RPMI7951 (cell line): ENCODE results near the gene TDRD12. TPM values are rescaled to one million over a fixed set of nuclear protein-coding genes. Genes with fewer than 3 reads are reported as not detected.

Source experiments
- DNase-seq: peaks from one replicate; pipeline ENCODE4 v3.0.0-alpha.2; 2012; ENCODE audit warnings: low read depth
- total RNA-seq: library from RNA; depleted of rRNA; stranded (reverse); fragments of >200 nt; shearing (Covaris generic); gene quantifications from 2 replicates; pipeline ENCODE4 v1.2.3, GENCODE V29; 2014; rRNA removed

The TDRD12 gene
- total RNA-seq = not detected in 2 replicates

DNA sequence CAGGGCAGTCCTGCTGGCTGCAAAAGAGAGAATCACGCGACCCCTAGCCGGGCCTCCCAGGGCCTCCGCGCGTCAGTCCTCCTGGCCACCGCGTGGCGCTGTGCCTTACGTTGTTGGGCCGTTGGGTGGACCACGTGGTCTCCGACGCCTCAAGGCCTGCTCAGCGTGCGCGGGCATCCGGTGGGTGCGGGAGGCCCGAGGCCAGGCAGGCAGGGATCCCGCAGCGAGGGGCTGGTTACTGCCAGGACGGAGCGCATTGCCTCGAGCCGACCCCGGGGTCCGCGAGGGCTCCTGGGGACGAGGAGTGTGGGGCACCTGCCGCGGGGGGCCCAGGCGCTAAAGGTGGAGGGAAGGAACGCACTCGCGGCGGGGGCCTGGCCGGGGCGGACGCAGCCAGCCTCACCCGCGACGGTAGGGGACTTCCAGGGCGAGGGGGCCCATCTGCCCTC, at the start of gene TDRD12:
TSS of gene TDRD12 (plus strand) at position 157 of the 449 bp plus-strand sequence. CDS start 306 bp downstream, outside the sequence.
- no peak for DNase-seq

GRCh38 chr19:32671883-32672593, 47.5 kb upstream of the TDRD12 start:
- no peak for DNase-seq

GRCh38 chr19:32672841-32673240, 46.7 kb upstream of the TDRD12 start:
- no peak for DNase-seq

DNA sequence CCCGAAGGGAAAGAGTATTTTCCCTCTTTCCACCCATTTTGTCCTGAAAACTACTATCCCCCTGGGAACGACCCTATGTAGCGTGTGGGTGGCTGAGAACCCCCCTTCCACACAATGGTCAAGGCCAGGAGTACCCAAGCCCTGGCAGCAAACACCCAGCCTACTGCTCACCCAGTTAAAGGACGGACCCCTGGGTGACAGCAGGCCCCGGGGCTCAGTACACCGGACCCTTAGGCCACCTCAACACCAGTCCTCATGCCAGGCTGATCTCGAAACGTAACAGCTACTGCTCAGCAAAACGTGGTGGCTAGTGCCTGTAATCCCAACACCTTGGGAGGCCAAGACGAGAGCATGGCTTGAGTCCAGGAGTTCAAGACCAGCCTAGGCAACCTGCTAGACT, 46.0 kb upstream of the TDRD12 start:
- no peak for DNase-seq

- no peak for DNase-seq
Observed at GRCh38 chr19:32674153-32674930, 45.2 kb upstream of the TDRD12 start.

DNA sequence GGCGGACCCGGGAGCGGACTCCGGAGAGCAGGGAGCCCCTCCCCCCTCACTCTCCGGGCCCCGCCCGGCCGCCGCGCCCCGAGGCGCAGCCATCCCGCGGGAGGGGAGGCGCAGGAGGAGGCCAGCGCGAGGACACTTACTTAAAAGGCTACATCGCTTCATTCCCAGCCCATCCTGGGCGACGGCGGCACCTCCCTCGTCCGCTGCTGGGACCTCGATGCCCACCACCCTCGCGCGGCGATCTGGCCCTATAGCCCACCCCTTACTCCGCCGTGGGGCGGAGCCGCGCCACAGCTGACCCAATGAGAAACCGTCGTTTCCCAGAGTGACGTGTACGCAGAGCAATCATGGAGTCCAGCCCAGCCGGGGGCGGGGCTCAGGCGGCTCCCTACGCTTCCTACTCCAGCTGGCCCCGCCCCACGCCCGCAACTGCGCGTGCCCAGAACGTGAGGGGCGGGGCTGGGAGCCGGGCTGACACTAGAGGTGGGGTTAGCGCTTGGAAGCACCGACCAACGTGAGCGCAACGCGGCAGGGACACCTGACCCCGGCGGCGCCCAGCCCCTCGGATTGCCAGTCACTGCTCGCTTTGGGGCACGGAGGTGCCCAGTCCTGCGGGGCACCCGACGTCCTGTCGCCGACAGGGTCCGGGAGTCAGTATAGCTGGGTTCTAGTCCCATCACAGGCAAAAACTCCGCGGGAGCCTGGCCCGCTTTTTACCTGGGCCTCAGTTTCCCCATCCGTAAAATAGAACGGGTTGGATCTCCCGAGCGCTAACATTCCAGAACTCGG, 44.4 kb upstream of the TDRD12 start, which contains the start of gene ANKRD27:
TSS of gene ANKRD27 (minus strand) at position 250 of the 789 bp plus-strand sequence. CDS start 16,165 bp downstream, outside the sequence.
- peak; percentile 97 for DNase-seq

DNA sequence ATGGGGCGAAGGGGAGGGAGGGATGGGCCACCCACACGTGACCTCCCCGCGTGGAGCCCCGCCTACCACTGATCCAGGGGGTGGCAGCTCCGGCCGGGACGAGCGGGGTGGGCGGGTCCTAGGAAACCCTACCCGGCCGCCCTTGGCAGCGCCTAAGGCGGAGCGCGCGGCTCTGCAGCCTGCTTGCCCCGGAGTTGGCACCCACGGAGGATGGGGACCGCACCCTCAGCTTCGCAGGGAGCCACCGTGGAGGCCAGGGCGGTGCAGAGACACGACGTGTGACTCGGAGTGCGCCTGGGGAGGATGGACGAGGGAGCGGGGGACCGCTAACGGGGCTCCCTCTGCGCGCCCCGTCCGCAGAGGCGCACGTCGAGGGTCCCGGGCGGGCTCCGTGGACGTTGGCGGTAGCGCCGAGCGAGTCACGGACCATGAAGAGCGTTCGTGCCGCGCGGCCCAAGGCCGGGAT, 43.8 kb upstream of the TDRD12 start, which contains the start of gene RGS9BP:
TSS of gene RGS9BP (plus strand) at position 129 of the 466 bp plus-strand sequence. CDS start 416 bp downstream, outside the sequence.
- peak; percentile 77 for DNase-seq

DNA sequence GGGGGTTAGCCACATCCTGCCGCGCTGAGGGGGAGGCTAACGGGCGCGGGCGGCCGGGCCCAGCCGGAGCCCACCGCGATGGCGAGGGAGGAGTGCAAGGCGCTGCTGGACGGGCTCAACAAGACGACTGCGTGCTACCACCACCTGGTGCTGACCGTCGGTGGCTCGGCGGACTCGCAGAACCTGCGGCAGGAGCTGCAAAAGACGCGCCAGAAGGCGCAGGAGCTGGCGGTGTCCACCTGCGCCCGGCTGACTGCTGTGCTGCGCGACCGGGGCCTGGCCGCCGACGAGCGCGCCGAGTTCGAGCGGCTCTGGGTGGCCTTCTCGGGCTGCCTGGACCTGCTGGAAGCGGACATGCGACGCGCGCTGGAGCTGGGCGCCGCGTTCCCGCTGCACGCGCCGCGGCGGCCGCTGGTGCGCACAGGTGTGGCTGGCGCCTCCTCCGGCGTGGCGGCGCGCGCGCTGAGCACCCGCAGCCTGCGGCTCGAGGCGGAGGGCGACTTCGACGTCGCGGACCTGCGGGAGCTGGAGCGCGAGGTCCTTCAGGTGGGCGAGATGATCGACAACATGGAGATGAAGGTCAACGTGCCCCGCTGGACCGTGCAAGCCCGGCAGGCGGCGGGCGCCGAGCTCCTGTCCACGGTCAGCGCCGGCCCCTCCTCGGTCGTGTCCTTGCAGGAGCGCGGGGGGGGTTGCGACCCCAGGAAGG, 43.2 kb upstream of the TDRD12 start:
- DNase-seq = no peak

DNA sequence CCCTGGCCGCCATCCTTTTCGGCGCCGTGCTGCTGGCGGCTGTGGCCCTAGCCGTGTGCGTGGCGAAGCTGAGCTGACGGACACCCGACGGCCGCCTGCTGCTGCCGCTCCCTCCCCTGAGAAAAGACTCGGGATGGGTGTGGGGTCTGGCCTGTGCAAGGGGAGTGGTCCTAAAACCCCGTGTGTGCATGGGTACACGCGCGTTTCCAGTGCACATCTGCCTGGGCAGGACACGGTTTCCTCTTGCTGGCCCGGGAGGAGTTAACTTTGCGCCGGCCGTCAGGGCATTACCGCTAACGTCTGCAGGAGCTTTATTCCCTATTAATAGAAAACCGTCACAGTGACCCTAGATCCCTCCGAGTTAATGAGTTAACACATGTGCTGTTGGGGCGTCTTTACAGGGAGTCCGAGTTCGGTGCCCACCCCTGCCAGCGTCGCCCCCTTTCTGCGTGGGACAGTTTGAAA, 42.6 kb upstream of the TDRD12 start:
- no peak for DNase-seq

GRCh38 chr19:32677657-32678056, 41.9 kb upstream of the TDRD12 start:
- no peak for DNase-seq

- no peak for DNase-seq
Observed at GRCh38 chr19:32680986-32681385, 38.6 kb upstream of the TDRD12 start.

- no peak for DNase-seq
Observed at GRCh38 chr19:32682317-32682716, 37.2 kb upstream of the TDRD12 start.

- no peak for DNase-seq
Observed at GRCh38 chr19:32686847-32687475, 32.6 kb upstream of the TDRD12 start.

GRCh38 chr19:32687681-32688080, 31.9 kb upstream of the TDRD12 start:
- no peak for DNase-seq

- DNase-seq = no peak
Observed at GRCh38 chr19:32688311-32688710, 31.3 kb upstream of the TDRD12 start.

GRCh38 chr19:32691291-32691951, 28.1 kb upstream of the TDRD12 start, which contains the start of gene NUDT19:
TSS of gene NUDT19 (plus strand) at chr19:32691821. CDS start at chr19:32691961, 140 bp downstream.
- peak; percentile 91 for DNase-seq

DNA sequence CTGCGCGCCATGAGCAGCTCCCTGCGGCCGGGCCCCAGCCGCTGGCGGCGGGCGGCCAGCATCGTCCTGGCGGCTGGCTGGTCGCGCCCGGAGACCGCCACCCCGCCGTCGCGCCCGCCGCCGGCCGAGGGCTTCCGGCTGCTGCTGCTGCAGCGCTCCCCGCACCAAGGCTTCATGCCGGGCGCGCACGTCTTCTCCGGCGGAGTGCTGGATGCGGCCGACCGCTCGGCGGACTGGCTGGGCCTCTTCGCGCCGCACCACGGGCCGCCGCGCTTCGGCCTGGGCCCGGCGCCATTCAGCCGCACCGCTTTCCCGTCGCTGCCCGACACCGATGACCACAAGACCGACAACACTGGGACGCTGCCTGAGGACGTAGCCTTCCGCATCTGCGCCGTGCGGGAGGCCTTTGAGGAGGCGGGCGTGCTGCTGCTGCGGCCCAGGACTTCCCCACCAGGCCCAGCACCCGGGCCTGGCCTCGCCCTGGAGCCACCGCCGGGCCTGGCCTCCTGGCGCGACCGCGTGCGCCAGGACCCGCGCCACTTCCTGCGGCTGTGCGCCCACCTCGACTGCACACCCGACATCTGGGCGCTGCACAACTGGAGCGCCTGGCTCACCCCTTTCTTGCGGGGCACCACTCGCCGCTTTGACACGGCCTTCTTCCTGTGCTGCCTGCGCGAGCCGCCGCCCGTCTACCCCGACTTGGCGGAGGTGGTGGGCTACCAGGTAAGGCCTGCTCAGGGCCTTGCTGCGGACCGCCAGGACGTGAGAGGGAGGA, 27.4 kb upstream of the TDRD12 start:
- DNase-seq = peak; percentile 77

- DNase-seq = no peak
Observed at GRCh38 chr19:32692727-32693061, 26.9 kb upstream of the TDRD12 start.
